CD4-positive, alpha-beta T cell treated with Interleukin-6 for 4 hours (primary cell): Measurements from ENCODE around the gene CRYAB.

ENCODE experiments used
- DNase-seq: peaks from one replicate; pipeline ENCODE4 v3.0.0-alpha.2; 2020; ENCODE audit warnings: mixed read lengths

Gene CRYAB, protein sequence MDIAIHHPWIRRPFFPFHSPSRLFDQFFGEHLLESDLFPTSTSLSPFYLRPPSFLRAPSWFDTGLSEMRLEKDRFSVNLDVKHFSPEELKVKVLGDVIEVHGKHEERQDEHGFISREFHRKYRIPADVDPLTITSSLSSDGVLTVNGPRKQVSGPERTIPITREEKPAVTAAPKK

GRCh38 chr11:111911563-111912401 lies at the start of gene CRYAB:
TSS of gene CRYAB (minus strand) at chr11:111911770. CDS start at chr11:111911724, 46 bp downstream.
- DNase-seq: no peak

GRCh38 chr11:111960916-111961315 lies 49.3 kb upstream of the CRYAB start:
- no peak for DNase-seq

- no peak for DNase-seq
Observed at GRCh38 chr11:111957663-111958444, 46.3 kb upstream of the CRYAB start.

- DNase-seq: no peak
Observed at GRCh38 chr11:111954154-111954553, 42.6 kb upstream of the CRYAB start.

DNA sequence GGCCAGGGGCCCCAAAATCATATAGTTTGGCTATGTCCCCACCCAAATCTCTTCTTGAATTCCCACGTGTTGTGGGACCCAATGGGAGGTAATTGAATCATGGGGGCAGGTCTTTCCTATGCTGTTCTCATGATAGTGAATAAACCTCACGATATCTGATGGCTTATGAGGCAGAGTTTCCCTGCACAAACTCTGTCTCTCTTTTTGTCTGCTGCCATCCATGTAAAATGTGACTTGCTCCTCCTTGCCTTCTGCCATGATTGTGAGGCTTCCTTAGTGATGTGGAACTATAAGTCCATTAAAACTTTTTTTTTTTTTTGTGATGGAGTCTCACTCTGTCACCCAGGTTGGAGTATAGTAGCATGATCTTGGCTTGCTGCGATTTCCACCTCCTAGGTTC lies 40.0 kb upstream of the CRYAB start:
- DNase-seq: no peak

DNA sequence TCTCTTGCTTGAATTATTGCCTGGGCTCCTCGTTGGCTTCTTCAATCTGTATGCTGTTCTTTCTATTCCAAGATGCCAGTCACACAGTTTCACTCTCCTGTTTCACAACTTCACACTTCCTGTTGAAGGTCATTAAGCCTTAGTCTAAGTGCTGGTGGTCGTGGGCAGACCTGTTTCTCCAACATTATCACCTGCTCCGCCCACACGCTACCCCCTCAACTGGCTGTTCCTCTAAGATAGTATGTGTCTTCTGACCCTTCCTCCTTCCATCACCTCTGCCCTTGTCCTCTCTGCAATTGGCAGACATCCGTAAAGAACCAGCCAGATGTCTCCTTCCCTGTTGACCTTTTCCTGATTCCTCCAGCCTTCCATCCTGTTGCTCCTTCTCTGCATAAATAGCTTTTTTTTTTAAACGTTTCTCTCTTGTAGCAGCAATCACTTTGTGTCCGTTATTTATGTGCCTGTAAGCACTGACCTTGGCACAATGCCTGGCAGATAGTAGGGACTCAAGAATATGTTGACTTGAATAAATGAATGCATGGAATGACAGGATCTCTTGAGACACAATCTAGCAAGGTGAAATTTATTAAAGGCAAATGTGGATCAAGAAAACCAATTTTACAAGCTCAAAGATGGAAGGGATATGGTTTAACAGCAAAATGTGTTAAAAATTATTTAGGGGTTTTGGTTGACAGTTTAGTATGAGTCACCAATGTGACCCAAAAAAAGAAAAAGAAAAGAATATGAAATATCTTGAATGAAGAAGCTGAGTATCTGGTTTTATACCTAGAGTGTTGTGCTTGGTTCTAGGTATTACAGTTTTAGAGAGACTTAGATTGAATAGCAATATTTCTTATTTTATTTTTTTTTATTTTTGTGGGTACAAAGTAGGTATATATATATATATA lies 38.2 kb upstream of the CRYAB start:
- DNase-seq: no peak

DNA sequence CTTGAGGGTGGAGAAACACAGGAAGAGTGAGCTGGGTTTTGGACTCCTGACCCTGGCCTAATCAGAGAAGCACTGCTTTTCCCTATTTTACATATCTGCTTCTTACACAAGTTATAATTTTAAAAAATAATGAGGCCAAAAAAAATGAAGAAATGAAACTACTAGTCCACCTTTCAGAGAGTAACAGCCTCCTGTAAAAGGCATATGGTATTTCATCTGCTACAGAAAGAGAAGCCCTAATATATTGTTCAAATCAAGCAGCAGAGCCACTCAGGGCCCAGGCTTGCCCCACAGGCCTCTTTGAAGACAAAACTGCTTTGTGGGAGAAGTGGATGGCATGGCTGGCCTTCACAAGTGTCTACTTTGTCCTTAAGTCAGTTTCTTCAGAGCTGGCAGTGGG lies 35.6 kb upstream of the CRYAB start:
- no peak for DNase-seq

- DNase-seq: no peak
Observed at GRCh38 chr11:111946499-111946898, 34.9 kb upstream of the CRYAB start.

- DNase-seq: no peak
Observed at GRCh38 chr11:111945198-111945597, 33.6 kb upstream of the CRYAB start.

- no peak for DNase-seq
Observed at GRCh38 chr11:111944651-111945051, 33.1 kb upstream of the CRYAB start.

- peak; percentile 11 for DNase-seq
Observed at GRCh38 chr11:111944139-111944538, 32.6 kb upstream of the CRYAB start.

DNA sequence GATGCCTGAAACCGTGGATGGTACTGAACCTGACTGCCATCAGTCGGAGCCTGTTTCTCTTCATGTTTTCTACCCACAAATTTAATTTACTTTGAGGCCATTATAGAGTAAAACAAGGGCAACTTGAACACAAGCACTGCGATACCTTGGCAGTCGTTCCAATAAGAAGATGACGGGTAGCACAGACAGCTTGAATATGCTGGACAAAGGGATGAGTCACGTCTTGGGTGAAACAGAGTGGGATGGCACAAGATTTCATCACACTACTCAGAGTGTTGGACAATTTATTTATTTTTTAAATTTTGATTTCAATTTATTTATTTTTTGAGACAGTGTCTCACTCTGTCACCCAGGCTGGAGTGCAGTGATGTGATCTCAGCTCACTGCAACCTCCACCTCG lies 31.3 kb upstream of the CRYAB start:
- DNase-seq: no peak

DNA sequence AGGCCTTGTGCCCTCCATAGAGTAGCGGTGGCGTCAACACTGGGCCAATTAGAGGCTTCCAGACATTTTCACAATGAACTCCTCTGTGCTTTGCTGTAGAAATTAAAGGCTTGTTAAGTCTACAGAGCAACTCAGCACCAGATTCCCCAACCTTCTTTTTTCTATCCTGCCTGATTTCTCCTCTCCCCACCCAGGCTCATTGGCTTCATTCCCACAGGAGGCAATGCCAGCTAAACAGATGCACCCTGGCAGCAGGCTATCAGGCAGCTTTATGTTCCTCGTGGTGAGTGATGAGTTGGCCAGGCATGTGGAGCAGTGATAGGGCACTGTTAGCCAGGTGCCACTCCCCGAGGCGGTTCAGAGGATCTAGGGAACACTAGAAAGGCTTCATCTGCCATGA lies 30.4 kb upstream of the CRYAB start:
- no peak for DNase-seq

- DNase-seq: no peak
Observed at GRCh38 chr11:111939836-111940604, 28.4 kb upstream of the CRYAB start.

- peak; percentile 52 for DNase-seq
Observed at GRCh38 chr11:111938687-111939160, 27.2 kb upstream of the CRYAB start.

DNA sequence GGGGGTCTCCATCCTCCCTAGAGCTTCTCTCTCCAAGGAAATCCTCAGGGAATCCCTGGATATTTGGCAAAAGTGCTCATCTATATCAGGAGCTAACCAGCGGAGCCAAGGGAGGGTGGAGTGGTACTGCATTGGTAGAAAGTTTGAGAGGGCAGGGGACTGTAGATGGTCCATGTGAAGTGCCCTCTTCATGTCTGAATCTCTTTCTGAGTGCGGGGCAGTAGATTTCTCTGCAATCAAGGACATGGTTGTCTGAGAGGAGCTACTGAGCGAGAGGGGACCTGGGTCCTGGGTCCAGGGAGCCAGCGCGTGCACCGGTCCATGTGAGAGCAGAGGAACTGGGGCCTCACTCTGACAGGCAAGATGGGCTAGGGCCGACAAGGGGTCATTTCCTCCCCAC lies 26.3 kb upstream of the CRYAB start:
- DNase-seq: peak; percentile 4

DNA sequence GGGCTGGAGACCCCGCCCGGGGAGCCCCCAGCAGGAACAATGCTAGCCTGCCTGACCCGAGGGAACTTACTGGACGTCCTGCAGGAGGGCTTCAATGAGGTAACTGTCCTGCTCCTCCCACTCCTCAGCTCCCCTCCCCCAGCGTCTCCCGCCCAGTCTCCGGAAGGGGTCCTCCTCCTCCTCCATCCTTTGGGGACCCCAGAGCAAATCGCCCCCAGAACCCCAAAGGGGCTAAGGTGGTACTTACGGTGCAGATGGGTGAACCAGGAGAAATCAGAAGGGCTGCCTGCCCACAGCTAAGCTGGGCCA lies 25.8 kb upstream of the CRYAB start:
- DNase-seq: peak; percentile 11

DNA sequence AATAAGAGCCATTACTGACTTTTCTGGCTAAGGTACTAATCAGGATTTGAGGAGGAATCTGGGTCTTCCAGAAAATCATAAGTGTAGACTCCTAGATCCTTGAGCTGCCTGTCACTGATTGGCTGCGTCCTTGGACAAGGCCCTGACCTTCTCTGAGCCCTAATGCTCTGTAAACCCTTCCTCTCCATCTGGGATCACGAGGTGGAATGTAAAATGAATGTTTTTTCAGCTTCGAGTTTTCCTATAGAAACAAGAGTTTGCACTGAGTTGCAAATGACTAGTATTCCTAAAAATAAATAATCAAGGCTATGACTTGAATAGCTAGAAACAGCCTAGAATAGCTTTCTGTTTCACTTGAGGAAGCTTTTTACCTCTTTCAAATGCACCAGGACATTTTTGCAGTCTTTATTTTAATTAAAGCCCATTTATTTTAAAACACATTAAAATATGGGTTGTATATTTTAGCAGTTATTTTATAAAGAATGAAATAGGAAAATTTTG lies 24.5 kb upstream of the CRYAB start:
- no peak for DNase-seq

DNA sequence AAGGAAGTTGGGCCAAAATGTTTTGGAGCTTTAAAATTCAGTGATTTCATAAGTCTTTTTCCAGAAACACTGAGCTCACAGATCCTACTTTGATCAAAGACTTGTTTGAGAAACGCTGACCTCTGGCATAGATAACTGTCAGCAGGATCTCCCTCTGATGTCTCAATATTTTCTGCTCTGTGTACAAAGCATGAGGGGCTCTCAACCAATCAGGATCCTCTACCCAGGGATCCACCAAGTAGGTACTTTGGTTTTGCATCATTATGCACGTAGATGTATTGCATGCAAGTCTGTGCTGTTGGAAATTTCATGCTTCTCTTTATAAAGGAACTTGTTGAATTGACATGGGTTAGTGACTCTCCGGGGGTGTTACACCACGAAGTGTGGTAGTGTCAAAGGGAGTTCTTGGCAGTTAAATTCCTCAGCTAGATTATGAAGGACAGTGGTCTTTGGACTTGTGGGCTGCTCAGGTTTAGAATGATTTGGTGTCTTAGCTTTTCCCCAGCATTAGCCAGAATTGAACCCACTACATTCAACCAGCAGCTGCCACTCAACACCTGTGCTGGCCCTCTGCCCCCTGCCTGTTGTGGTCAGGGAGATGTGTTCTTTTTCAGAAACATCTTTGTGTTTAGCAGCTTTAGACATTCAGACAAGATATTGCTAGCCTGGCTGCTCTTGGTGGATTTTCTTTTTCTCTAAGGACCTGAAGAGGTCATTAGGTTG lies 23.9 kb upstream of the CRYAB start:
- DNase-seq: no peak

DNA sequence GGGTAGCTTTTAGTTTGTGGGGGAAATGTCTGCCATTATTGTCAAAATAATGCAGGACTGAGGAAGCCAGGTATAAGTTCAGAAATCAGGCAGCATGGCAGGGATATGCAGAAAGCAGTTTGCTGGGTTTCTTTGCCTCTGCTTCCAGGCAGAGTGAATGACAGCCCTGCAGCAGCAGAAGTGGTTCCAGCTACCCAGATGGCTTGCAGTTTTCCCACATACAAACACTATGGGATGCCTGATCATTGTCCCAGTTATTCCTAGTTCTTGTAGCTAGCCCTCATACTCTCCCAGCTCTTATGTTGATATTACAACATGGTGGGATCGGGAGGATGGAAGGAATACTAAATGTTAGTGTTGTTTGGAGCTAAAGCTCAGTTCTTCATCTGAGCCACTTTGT lies 22.7 kb upstream of the CRYAB start:
- DNase-seq: no peak

GRCh38 chr11:111933872-111934271 lies 22.3 kb upstream of the CRYAB start:
- DNase-seq: no peak
